ENCODE results near the gene BLMH.

BLMH gene

GRCh38 chr17:30237296-30238002 lies 54.3 kb downstream of the BLMH start:
- no peak for DNase-seq (ENCODE audit: low read depth)
- TF ChIP-seq MYC (IDR thresholded peaks at IDR 0.05; ENCODE audit: low read depth, low read length) = no peak
- no peak for TF ChIP-seq CTCF (IDR thresholded peaks at IDR 0.05; ENCODE audit: low read depth, low read length)
- no peak for TF ChIP-seq POLR2A (IDR thresholded peaks at IDR 0.05; ENCODE audit: extremely low read depth, insufficient read length)
- no peak for TF ChIP-seq MAX (IDR thresholded peaks at IDR 0.05; ENCODE audit: low read depth, low read length)
- H3K4me3 ChIP-seq (ENCODE audit: low read depth, low read length) = no peak overlapping the region

DNA sequence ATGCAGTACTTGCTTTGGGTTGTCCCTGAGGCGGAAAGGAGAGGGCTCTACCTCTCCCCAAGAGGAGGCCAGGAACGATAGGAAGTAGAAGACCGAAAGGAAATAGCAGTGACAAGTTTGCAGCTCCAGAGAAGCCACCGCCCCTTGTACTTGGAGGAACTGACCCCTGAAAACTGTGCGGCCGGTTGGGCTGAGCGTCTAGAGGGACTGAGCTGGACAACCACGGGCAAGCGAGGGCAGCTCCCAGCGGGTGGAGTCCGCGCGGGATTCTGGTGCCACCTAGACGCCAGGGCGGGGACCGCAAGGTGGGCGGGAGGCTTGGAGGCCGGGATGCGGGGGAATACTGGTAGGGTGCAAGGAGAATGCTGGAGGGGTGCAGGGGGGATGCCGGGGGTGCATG lies 55.0 kb downstream of the BLMH start:
- DNase-seq (ENCODE audit: low read depth) = no peak
- TF ChIP-seq MAX (IDR thresholded peaks at IDR 0.05; ENCODE audit: low read depth, low read length) (no peak), CTCF (IDR thresholded peaks at IDR 0.05; ENCODE audit: low read depth, low read length) (no peak), MYC (IDR thresholded peaks at IDR 0.05; ENCODE audit: low read depth, low read length) (no peak), POLR2A (IDR thresholded peaks at IDR 0.05; ENCODE audit: extremely low read depth, insufficient read length) (no peak)
- no peak overlapping the region for H3K4me3 ChIP-seq (ENCODE audit: low read depth, low read length)

GRCh38 chr17:30236297-30236624 lies 55.5 kb downstream of the BLMH start:
- DNase-seq (ENCODE audit: low read depth) = no peak
- H3K4me3 ChIP-seq (ENCODE audit: low read depth, low read length) = no peak overlapping the region
- TF ChIP-seq MAX (IDR thresholded peaks at IDR 0.05; ENCODE audit: low read depth, low read length) (no peak), POLR2A (IDR thresholded peaks at IDR 0.05; ENCODE audit: extremely low read depth, insufficient read length) (no peak), CTCF (IDR thresholded peaks at IDR 0.05; ENCODE audit: low read depth, low read length) (no peak), MYC (IDR thresholded peaks at IDR 0.05; ENCODE audit: low read depth, low read length) (no peak)

- no peak within 1 kb of the TSS for H3K4me3 ChIP-seq (ENCODE audit: low read depth, low read length)
- no peak for DNase-seq (ENCODE audit: low read depth)
- TF ChIP-seq MYC (IDR thresholded peaks at IDR 0.05; ENCODE audit: low read depth, low read length) = no peak
- TF ChIP-seq MAX (IDR thresholded peaks at IDR 0.05; ENCODE audit: low read depth, low read length) = no peak
- no peak for TF ChIP-seq CTCF (IDR thresholded peaks at IDR 0.05; ENCODE audit: low read depth, low read length)
- TF ChIP-seq POLR2A (IDR thresholded peaks at IDR 0.05; ENCODE audit: extremely low read depth, insufficient read length) = no peak
These were observed 56.1 kb downstream of the BLMH start, which contains the start of gene SLC6A4 for GRCh38 chr17:30235386-30236296. SLC6A4 (minus strand) TSS chr17:30235697; CDS start chr17:30221958, 13,739 bp downstream.

- no peak for TF ChIP-seq MYC (IDR thresholded peaks at IDR 0.05; ENCODE audit: low read depth, low read length)
- no peak for TF ChIP-seq MAX (IDR thresholded peaks at IDR 0.05; ENCODE audit: low read depth, low read length)
- TF ChIP-seq POLR2A (IDR thresholded peaks at IDR 0.05; ENCODE audit: extremely low read depth, insufficient read length) = no peak
- no peak for TF ChIP-seq CTCF (IDR thresholded peaks at IDR 0.05; ENCODE audit: low read depth, low read length)
- DNase-seq (ENCODE audit: low read depth) = no peak
- no peak overlapping the region for H3K4me3 ChIP-seq (ENCODE audit: low read depth, low read length)
These were observed 56.8 kb downstream of the BLMH start for GRCh38 chr17:30234964-30235363.
